Effector CD4-positive, alpha-beta T cell (primary cell): ENCODE results near the gene ATXN1.

Experiments
- DNase-seq: peaks from one replicate; pipeline ENCODE4 v3.0.0-alpha.2; 2020

Gene ATXN1

DNA sequence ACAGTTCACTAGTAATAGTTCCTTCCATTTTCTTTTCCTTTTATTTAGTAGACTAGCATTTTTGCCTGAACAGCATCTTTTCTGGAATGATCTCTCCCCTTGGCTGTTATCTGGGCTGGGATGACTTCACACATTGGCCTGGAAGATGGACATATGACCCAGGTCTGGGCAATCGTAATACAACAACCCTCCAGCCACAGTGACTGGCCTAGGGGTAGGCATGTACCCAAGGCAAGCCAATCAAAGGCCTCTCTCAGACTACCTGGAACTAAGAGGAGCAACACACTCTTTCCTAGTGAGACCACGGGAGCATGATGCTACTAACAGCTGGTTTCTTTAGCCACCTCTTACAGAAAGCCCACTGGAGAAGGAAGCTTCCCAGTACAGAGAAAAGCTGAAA is 270.6 kb downstream of the ATXN1 start:
- DNase-seq = no peak

DNA sequence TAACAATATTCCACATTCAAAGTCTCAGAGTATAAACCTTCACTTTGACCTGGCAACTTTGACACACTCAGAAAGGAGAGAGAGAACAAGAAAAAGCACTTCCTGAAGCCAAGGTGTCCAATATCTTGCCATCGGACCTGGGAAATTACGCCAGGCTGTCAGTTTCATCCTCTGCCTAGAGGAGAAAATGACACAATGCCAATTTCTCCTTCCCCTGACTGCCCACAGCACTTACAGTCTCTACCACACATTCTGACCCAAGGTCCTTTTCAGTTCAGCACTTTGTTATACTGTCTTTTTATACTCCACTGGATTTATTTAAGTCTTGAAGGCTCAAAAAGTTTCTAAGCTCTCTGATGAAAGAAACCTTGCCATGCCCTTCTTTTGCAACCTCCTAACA is 272.4 kb downstream of the ATXN1 start:
- DNase-seq = no peak

DNA sequence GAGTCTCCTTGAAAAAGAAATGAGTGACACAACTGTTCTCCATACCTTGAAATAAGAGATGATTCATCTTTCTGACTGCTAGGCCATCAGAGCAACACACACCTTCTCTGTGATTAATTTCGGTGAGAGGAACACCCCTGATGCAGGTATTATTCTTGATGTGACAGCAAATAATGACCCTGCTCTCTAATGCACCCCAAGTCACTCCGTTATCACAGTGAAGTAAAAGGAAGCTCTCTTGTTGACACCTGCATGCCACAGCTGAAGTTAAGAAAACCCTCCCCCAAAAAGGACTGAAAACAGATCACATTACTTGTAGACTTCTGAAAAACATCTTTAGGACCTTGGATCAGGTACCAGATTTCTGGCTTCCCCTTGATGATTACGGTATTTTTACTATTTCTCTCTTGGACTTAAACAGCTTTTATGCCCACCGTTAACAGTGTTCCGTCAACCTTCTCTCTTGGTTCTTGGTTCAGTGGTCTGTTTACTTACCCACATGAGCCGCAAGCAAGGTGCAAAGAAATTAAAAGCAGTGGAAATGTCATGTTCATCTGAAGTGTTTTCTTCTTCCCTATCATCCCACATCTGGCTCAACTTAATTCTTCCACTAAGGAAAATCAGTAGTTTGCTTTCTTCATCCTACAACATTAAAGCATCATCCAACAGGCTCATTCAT is 273.1 kb downstream of the ATXN1 start:
- DNase-seq = no peak

DNA sequence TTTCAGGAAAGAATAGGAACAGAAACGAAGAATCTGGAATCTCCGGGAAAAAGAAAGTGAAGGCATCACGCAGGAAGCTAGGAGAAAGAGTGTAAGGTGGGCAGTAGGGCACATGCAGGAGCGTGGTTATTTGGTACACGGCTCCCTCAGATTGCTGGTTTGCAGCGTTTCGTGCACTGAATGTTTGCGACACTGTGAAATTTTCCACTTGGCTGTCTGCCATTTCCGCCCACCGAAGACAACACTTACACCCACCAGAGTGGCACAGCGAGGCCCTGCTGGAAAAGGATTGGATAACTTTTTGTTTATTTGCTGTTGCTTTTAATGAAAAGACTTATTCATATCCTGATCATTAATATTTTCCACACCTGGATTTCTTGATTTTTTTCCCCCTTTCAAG is 274.6 kb downstream of the ATXN1 start:
- DNase-seq = peak; percentile 33

DNA sequence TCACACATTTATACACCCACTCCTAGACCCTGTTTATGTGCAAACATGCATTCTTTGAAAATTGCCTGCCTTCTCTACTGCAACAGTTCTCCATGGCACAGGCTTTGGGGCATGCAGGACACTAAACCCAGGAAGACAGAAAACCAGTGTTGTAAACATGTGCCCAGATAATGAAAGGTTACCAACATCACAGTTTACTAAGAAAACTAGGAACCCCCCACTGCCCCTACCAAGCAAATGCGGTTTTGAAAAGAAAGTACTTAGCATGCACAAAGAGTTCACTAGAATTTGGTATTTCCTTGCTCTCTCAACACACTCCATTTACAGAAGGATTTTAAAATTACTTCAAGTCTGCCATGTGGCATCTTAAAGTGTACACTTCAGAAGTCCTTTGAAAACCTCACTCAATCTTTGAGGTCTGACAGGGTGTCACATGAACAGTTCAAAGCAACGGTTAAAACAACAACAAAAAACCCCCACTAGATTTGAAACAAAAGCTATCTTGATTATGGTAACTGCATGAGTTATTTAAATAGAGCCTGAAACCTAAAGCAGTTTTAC is 277.9 kb downstream of the ATXN1 start:
- peak; percentile 31 for DNase-seq

DNA sequence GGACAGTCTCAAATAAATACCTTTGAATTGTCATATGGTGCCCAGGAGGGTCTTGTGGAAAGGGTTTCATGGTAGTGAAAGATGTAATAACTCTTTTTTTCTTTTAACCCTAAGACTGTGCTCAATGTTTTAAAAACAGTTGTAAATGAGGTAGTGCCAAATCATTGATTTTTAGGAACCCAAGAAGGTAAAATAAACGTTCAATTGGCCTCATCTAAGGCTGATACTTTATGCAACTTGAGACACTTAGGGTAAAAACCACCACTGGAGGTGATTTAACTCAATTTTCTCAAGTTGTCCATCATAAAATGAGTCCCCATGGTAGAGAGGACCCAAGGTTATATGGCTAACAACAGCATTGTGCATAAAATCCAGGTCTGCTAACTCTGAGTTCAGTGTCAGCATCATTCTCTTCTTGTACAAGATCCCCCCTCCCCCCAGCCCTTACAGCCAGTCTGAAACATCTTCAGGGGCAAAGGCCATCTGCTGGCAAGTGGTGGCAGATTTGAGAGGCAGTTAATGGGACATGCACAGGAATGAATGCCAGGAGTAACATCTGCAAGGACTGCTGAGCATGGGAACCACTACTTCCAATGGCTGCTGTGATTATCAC is 278.5 kb downstream of the ATXN1 start:
- DNase-seq = no peak

DNA sequence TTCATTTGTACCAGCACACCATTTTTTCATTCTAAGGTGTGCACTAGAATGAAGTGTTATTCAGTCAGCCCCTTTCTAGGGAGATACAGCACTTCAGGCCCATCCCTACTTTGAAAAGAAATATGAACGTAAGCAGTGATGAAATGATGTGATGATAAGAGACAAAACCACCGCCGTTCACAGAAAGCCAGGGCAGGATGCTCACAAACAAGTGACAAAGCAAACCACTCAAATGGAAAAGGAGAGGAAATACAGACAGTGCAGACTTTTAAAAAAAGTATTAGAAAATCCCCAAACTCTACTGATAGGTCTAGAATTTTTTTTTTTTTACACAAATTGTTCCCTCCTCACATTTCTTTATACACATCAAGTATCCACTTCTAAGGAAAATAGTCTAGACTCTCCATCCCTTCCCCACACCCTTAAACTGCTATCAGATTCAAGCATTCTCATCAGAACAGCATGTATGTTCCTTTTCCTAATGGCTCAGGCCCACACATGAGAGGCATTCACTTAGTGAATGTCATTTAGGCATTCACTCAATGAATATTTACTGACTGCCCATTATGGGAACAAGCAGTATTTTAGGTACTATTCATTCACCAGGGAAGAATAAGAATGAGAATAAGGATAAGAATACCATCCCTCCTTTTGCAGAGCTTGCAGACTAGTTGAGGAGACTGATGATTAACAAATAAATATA is 279.4 kb downstream of the ATXN1 start:
- DNase-seq = peak; percentile 64

DNA sequence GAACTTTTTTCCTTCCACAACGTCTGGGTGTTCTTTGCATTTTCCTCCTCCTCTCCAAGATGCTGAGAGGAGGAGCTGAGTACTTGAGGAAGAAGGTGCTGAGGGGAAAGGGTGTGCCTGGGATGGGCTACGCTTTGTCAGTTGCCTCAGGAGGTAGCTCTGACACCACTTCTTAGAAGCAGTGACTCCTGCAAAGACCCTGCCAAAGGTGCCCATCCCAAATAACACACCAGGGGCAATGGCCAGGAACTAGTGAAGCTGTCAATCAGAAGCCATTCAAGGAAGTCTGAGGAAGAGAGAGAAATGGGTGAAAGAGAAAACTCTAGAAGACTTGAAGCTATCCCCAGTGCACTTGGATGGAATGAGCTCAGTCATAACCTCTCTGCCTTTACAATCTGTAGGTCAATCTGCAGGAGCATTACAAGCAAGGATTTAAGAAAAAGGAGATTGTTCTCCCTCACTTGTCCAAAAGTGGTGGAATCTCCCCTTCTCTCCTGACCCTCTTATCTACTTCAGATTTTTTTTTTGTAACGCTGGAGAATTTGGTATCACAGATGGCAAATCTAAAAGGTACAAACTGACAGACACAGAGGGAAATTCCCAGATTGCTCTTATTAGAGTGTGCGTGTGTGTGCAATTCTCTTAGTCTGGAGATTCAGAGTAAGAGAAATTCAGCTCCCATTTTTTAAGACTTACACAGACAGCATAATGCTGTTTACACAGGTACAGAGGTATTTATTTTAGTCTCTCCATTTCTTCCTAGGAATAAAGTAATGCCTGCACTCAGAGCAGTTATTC is 280.3 kb downstream of the ATXN1 start:
- DNase-seq = no peak

DNA sequence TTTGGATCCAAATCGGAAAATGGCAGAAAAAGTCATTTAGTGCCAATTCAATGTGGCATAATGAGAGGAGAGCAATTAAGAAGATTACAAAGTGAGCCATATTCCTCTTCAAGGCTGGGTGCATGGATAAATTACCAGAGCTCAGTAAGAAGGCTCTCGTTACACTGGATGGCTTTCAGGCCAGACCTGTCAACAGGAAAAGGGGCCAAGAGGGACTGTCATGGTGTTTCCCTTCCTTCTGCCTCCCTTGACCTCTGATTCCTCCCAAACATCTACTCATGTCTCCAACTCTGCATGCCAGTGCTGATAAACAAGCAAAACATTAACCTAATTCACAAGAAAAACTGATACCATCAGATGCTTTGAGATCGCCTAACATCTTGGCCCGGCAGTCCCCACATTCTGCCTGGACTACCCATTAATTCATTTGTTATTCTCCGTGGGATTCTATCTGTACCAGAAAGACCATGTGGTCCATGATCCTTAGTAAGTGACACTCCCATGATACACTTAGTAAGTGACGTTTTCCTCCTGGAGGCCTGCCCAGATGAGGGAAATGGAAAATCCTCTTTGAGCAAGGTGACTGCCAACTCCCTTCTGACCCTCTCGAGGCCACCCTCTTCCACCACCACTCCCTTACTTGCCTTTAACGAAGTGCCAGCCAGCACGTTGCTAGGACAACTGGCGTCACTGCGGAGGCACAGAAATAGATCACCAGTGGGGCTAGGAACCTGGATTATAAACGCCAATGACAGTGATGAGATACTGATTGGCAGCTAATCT is 283.7 kb downstream of the ATXN1 start:
- DNase-seq = no peak

DNA sequence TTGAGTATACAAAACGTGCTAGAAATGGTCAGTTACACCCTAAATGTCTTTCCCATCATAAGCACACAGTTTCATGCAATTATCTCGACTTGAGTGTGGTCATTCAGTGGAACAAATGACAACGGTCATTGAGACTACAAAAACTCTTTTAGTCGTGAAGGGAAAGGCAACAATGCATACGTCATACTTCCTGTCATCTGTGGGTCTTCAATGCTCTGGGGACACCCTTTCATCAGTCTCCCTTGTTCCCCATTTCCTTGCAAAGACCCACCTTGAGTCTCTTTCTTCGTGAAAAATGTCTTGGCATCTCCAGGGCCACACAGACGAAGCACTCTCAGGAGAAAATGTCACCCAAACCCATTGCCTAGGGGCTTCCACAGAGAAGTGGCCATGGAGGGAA is 284.4 kb downstream of the ATXN1 start:
- DNase-seq = no peak

DNA sequence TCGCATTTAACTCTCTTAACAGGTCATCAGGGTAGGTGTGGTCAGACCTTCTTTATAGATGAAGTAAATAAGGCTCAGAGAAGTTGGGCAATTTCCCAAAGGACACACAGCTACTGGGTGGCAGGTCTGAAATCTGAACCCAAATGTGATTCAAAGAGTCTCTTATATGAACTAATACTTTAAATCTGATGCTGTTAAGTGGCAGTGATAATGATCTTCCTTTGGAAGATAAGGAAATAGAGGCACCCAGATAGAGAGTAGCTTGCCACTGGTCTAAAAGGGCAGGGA is 285.8 kb downstream of the ATXN1 start:
- no peak for DNase-seq

DNA sequence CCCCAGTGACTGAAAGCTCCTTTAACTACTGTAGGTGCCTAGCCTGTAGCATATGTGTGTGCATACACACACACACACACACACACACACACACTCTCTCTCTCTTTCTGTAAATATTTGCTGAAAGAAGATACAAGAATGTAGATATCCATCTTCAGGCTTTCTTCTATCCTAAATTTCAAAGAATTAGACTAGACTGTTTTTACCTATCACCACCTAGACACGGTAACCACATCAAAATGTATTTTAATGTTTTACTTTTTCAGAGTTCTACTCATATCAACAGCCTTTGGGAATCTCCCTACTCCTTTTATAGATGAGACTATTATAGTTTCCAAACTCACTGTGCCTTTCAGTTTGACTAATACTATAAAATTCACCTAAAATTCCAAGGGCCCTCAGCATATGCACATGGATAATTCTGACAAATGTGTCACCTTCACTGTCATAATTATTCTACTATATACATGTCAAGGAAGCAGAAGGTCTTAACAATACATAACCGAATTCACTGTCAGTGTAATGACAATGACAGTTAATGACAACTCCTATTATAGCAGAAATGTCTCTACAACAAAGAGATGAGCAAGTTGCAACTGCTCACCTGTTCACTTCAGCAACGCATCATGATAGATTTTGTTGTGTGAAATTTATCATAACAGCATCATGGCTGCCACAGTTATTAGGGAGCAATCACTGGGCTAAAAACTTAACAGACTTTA is 286.3 kb downstream of the ATXN1 start:
- DNase-seq = no peak

DNA sequence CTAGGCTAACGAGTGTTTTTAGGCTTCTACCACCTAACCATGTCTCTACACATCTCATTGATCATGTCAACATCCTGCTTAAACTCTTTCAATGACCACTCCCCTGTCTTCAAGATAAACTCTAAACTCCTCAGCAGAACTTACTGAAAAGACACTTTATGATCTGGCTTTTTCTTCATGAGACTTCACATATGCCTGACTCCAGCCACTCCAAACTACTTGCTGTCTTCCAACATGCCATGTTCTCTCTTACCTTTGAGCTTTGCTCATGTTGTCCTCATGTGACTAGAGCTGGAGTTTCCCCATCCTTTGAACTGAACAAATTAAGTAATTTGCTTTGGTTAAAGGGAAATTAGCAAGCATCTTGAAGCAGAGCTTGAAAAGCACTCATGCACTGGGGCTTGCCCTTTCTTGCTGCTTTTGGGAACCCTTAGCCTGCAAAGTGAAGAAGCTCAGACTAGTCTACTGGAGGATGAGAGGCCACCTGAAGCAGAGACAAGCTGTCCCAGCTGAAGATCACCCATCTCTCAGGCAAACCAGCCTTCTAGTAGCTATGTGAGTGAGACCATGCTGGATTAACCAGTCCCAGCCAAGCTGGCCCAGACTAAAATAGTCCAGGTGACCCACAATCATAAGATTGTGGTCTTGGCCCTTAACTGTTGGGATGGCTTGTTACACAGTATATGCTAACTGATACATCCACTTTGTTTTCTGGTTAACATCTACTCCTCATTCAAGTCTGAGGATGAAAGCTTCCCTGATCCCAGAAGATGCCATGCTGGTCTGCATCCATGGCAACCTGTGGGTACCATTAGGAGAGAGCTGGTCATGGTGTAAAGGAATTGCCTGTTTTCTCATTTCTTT is 287.1 kb downstream of the ATXN1 start:
- DNase-seq = peak; percentile 30

DNA sequence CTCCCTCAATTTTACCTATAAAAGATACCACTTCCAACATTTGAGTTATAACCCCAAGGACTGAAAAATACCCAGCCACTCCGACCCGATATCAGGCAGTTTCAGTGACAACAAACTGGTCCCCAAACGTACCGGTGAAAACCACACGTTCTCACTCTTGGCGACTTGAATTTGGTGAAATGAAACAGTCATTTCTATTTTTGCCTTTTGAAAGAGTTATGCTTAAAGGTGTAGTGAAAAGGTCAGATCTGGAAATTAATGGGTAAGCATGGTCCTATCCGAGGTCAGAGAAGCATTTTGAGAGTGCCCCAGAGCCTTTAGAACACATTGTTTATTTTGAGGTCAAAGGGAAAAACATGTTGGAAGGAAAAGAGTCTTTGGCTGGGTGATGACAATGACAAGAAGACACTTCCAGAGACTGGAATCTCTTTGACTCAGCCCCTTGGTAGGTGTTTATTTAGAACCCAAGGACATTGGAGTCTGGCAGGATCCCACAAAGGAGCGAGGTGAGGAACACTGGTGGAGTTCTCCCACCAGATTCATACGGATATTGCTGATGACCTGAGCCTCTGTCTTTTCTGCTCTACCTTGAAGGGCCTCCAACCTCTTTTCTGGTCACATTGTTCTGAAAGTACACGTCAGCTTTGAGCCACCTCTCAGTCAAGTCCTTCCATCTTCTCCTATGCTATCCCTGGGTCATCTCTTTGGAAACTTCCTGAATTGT is 287.9 kb downstream of the ATXN1 start:
- DNase-seq = no peak

DNA sequence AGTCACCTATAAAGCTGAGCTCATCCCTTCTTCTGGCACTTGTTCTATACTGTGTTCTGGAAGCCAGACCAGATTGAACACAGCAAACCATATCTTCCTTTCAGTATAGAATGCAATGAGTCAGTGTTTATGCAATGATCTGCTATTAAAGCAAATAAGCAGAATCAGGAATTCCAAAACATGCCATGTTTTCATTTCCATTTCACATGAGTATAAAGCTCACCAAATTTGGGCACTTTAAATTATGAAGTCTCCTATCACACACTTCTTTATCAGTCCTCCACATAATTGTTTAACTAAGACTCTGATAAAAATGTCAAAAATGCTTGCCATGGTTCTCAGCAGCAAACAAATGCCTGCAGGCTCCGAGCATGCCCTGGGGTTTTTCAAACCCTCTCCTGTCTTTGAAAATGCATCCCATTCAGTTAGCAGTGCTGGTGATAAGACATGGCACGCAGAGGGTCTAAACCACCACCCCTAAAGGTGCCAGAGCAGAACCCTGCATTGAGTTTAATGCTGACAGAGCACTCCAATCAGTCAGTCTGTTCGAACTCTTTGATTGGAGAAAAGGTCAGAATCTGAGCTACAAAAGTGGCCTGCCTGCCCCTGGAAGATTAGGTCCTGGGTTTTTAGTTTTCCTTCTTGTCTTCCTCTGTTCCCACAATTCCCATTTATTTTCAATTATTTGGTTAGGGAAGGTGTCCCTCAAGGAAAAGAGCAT is 288.8 kb downstream of the ATXN1 start:
- no peak for DNase-seq

DNA sequence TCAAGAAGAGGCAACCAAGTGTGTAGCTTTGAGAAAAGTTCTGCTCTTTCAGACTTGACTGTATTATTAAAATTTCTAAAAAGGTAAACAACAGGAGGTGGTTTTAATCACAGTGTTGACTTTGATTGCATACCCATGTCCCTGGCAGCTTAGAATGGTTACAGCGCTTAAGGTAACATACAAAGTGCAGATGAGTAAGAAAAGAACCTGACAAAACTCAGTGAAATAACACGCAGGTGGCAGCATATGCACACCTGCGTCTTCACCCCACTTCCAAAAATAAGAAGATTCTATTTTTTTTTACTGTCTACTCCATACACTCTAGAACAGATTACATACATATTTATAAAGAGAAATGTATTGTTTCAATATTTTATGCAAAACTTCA is 289.4 kb downstream of the ATXN1 start:
- peak; percentile 17 for DNase-seq

DNA sequence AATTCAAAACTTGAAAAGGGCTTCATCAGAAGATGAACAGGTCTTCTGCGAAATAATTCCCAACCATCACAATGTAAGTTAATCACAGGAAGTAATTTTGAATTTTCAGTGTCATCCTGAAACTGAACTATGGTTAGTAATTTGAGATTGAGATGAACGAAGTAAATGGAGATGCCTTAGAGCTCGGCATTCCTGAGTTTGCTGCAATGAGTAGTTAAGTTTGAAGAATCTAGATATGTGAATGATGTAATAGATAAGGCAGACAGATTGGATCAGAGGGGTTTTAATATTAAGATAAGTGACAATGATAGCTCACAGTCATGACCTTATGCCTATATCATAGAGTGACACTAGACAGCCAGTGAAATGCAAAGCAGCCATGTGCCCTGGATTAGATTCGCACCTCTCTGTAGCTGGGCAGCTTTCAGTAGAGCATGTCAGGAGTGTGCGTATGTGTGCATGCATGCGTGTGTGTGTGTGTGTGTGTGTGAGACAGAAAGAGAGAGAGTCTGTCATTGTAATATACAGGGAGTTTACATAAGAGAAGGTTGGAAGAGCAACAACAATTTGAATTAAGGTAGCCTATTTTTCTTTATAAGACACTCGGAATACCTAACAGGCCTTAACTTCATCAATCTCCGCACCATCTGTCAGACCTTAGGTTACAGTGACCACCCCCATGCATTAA is 289.9 kb downstream of the ATXN1 start:
- DNase-seq = no peak

DNA sequence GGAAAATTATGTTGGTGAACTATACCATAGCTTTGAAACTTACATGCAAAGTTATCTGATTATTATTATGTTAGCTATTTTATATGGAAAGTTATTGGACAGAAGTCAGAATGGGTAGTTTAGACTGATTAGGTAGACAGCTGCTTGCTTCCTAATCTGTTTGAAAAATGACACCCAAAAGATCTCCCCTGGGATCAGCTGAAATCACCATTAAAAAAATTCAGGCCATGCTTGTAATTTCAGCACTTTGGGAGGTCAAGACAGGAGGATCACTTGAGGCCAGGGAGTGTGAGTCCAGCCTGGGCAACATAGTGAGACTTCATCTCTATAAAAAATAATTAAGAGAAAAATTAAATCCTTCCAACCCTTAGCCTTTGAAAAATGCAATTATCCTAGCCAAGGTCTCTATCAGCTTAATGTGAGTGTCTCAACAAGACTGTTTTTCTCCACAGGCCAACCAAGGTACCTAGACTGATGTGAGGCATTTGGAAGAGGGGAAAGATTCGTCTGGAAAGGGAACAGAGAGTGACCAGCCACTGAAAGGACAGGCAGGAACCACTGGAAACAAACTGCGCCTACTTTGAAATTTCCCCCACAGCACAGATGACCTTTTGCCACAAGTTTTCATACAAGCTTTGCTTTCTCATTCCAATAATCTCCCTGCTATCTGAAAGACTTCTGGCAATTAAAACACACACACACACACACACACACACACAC is 290.6 kb downstream of the ATXN1 start:
- DNase-seq = no peak
